Measurements from ENCODE around the gene SLC4A1AP. TPM values are rescaled to one million over a fixed set of nuclear protein-coding genes. Genes with fewer than 3 reads are reported as not detected.
A peak's percentile ranks its signal among the peaks of the same experiment; 100 is the strongest.

SLC4A1AP gene
- total RNA-seq, 1 experiment from 2014 or later: 19.8 TPM

DNA sequence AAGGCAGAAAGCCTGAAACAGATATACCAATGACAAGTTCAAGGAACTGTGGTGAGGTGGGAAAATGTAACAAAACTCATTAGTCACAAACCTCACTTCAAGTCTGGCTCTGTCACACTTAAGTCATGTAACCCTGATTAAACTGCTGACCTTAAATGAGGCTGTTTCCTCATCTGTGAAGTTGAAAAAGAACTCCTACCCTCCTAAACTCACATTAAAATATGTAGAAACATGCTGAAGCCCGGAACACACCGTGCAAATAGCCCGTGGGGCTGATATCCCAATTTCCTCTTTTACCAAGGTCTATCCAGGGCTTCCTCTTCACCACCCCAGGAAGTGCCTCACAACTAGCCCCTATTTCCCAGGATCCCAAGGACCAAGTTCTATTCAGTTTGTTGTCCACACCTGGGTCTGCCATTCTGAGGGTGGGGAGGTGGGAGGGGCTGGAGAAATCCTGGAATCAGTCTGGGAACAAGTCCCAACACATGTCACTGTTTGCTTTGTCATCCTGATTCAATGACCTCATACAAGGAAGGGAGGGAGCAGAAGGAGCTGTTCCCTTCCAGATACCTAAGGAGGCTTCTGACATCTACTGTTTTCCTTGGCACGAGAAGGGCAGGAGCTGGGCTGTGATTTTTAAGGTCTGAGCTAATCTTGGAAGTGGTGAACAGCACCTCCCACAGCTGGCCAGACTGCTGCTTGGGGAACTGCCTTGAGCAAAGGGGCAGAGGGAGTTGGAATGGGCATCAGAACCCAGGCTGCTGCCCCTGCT is 42.3 kb downstream of the SLC4A1AP start:
- Histone ChIP-seq H3K27me3 (ENCODE audit: insufficient read depth, low read length) (no peaks in the 10 kb centered on the region), H3K4me2 (ENCODE audit: low read length) (peak overlapping the region; percentile 68), H4K20me1 (ENCODE audit: insufficient read depth) (no peaks in the 10 kb centered on the region), H3K79me2 (ENCODE audit: insufficient read depth, low read length) (no peaks in the 10 kb centered on the region), H3K4me1 (ENCODE audit: control insufficient read depth in 1 of 2, insufficient read depth in 2 of 2, low read length in 2 of 2) (peaks cover 17 to 46% of the 10 kb centered on the region in 2 experiments), H3K9ac (ENCODE audit: low read length) (peak overlapping the region; percentile 42), H3K9me2 (ENCODE audit: insufficient read depth) (no peaks in the 10 kb centered on the region), H3K36me3 (ENCODE audit: control insufficient read depth in 1 of 2, insufficient read depth in 2 of 2, low read length in 2 of 2) (no peaks in the 10 kb centered on the region), H2AFZ (ENCODE audit: low read depth, low read length, poor library complexity, severe bottlenecking) (peak overlapping the region; percentile 14), H3K9me3 (ENCODE audit: control insufficient read depth in 1 of 2, insufficient read depth in 1 of 2, low read depth in 1 of 2, low read length in 2 of 2) (no peaks in the 10 kb centered on the region), H3K4me3 (replicated peaks in 1 of 2; ENCODE audit: low read depth in 1 of 2, low read length in 2 of 2) (peak overlapping the region in 1 of 2 experiments; percentile 1; a peak in 1 of 4 replicates), H3K27ac (ENCODE audit: low read depth, low read length) (peak overlapping the region; percentile 58)
- peak; percentile 78 for ATAC-seq
- DNase-seq (ENCODE audit: low read depth, low spot score): peak; percentile 80
- intact Hi-C loops (cut with micrococcal nuclease): no loop called here
- CTCF ChIA-PET: interaction anchor here (0.6 to 2.7 kb wide), 10 partner anchors 11 to 746 kb away, joined by 3 to 16 read pairs (median 4); no protein-coding TSS in a partner anchor
- RAD21 ChIA-PET (ENCODE audit: low non-redundant PET in 1 of 2, low total read pairs in 2 of 2, uncharacterized antibody in 2 of 2, unreplicated experiment in 2 of 2): interaction anchor here in 1 of 2 experiments (0.6 to 0.7 kb wide), 3 partner anchors 18 to 418 kb away, joined by 3 to 4 read pairs (median 4); no protein-coding TSS in a partner anchor
- POLR2A ChIA-PET: interaction anchor here (0.7 to 2.7 kb wide), 6 partner anchors 8 to 47 kb away, joined by 3 to 14 read pairs (median 6); no protein-coding TSS in a partner anchor
- BruUV-seq (replicated peaks): TSS peak; percentile 99
- peak; percentile 84 for TF ChIP-seq SIN3A (IDR thresholded peaks at IDR 0.05; ENCODE audit: low read depth)
- no peak for TF ChIP-seq TCF7L2 (IDR thresholded peaks at IDR 0.05; ENCODE audit: borderline replicate concordance, extremely low read depth, insufficient read depth, insufficient read length)
- TF ChIP-seq ZFX (IDR thresholded peaks at IDR 0.05): no peak
- TF ChIP-seq, protein P1, sequence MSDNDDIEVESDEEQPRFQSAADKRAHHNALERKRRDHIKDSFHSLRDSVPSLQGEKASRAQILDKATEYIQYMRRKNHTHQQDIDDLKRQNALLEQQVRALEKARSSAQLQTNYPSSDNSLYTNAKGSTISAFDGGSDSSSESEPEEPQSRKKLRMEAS (IDR thresholded peaks at IDR 0.05): peak; percentile 78
- TF ChIP-seq SP1 (IDR thresholded peaks at IDR 0.05; ENCODE audit: low read depth): peak; percentile 78
- TF ChIP-seq ELF1 (IDR thresholded peaks at IDR 0.05; ENCODE audit: borderline replicate concordance, low read depth): no peak
- TF ChIP-seq EGR1 (IDR thresholded peaks at IDR 0.05; ENCODE audit: low read depth): no peak
- TF ChIP-seq POLR2A (IDR thresholded peaks at IDR 0.05; ENCODE audit: borderline replicate concordance, extremely low read depth, insufficient read depth, insufficient read length): no peak
- TF ChIP-seq, protein P2, sequence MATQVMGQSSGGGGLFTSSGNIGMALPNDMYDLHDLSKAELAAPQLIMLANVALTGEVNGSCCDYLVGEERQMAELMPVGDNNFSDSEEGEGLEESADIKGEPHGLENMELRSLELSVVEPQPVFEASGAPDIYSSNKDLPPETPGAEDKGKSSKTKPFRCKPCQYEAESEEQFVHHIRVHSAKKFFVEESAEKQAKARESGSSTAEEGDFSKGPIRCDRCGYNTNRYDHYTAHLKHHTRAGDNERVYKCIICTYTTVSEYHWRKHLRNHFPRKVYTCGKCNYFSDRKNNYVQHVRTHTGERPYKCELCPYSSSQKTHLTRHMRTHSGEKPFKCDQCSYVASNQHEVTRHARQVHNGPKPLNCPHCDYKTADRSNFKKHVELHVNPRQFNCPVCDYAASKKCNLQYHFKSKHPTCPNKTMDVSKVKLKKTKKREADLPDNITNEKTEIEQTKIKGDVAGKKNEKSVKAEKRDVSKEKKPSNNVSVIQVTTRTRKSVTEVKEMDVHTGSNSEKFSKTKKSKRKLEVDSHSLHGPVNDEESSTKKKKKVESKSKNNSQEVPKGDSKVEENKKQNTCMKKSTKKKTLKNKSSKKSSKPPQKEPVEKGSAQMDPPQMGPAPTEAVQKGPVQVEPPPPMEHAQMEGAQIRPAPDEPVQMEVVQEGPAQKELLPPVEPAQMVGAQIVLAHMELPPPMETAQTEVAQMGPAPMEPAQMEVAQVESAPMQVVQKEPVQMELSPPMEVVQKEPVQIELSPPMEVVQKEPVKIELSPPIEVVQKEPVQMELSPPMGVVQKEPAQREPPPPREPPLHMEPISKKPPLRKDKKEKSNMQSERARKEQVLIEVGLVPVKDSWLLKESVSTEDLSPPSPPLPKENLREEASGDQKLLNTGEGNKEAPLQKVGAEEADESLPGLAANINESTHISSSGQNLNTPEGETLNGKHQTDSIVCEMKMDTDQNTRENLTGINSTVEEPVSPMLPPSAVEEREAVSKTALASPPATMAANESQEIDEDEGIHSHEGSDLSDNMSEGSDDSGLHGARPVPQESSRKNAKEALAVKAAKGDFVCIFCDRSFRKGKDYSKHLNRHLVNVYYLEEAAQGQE (IDR thresholded peaks at IDR 0.05; ENCODE audit: low read depth): no peak
- TF ChIP-seq, protein P3, sequence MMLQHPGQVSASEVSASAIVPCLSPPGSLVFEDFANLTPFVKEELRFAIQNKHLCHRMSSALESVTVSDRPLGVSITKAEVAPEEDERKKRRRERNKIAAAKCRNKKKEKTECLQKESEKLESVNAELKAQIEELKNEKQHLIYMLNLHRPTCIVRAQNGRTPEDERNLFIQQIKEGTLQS (IDR thresholded peaks at IDR 0.05): no peak; the same call in 1 of the 2 replicates
- TF ChIP-seq RAD21 (IDR thresholded peaks at IDR 0.05; ENCODE audit: low read depth): no peak; the same call in none of the 2 replicates
- peak; percentile 31; the same call in 1 of the 2 replicates for TF ChIP-seq POLR2AphosphoS5 (IDR thresholded peaks at IDR 0.05; ENCODE audit: low read depth, low read length)
- no peak for TF ChIP-seq EZH2phosphoT487 (IDR thresholded peaks at IDR 0.05; ENCODE audit: borderline replicate concordance)
- peak; percentile 49 for TF ChIP-seq FOSL1 (IDR thresholded peaks at IDR 0.05; ENCODE audit: low read depth)
- TF ChIP-seq JUND (IDR thresholded peaks at IDR 0.05): peak; percentile 74
- TF ChIP-seq ZNF274 (IDR thresholded peaks at IDR 0.05; ENCODE audit: low read depth, low read length): no peak
- peak; percentile 88 for TF ChIP-seq CBX3 (IDR thresholded peaks at IDR 0.05; ENCODE audit: low read depth)
- TF ChIP-seq SRF (IDR thresholded peaks at IDR 0.05; ENCODE audit: low read depth): 0 out of 2 replicates have a peak, but pooled peaks have one; percentile 22
- TF ChIP-seq YY1 (IDR thresholded peaks at IDR 0.05; ENCODE audit: extremely low read depth, insufficient replicate concordance, low read depth, low read length): peak; percentile 33
- TF ChIP-seq, protein P4, sequence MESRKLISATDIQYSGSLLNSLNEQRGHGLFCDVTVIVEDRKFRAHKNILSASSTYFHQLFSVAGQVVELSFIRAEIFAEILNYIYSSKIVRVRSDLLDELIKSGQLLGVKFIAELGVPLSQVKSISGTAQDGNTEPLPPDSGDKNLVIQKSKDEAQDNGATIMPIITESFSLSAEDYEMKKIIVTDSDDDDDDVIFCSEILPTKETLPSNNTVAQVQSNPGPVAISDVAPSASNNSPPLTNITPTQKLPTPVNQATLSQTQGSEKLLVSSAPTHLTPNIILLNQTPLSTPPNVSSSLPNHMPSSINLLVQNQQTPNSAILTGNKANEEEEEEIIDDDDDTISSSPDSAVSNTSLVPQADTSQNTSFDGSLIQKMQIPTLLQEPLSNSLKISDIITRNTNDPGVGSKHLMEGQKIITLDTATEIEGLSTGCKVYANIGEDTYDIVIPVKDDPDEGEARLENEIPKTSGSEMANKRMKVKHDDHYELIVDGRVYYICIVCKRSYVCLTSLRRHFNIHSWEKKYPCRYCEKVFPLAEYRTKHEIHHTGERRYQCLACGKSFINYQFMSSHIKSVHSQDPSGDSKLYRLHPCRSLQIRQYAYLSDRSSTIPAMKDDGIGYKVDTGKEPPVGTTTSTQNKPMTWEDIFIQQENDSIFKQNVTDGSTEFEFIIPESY (IDR thresholded peaks at IDR 0.05; ENCODE audit: extremely low read depth, insufficient replicate concordance, low read length): no peak

All from HCT116 (cell line).